Omental fat pad (tissue), 4 donors: ENCODE data around the gene CCDC30. TPM values are rescaled to one million over a fixed set of nuclear protein-coding genes. Genes with fewer than 3 reads are reported as not detected.
"Not testable (repeated sequence)": the region's sequence is repeated elsewhere in the genome, so short reads cannot be mapped to it uniquely, and the experiment has no call there.

ENCODE experiments used
- ATAC-seq: fragments of 150-250 bp; one replicate; pipeline ENCODE4 v1.9.1; 2016; ENCODE audit warnings: mild to moderate bottlenecking, moderate library complexity; ENCODE audit not compliant: low FRiP score
- DNase-seq: peaks from one replicate; pipeline ENCODE4 v3.0.0-alpha.2; 2019; ENCODE audit warnings: low spot score
- CTCF ChIP-seq, 3 donors: fragments of 450-650 bp; IDR thresholded peaks; one replicate each; pipeline ENCODE4 v1.5.1; 2016 to 2017; ENCODE audit warnings: antibody characterized with exemption in 3 of 3, mild to moderate bottlenecking in 3 of 3, moderate library complexity in 2 of 3
- total RNA-seq, 4 donors: library from RNA; depleted of rRNA; stranded (reverse); fragments of >200 nt; gene quantifications; one replicate each; pipeline ENCODE4 v1.1.0, GENCODE V29; 2016

The CCDC30 gene
- total RNA-seq, 4 donors from 2014 or later = 1.9 to 3.5 (median 2.6) TPM

GRCh38 chr1:42463921-42464320 is 835 bp downstream of the CCDC30 start:
- no peak for ATAC-seq
- no peak for TF ChIP-seq CTCF (IDR thresholded peaks at IDR 0.05)

GRCh38 chr1:42466030-42466429 is 2.9 kb downstream of the CCDC30 start:
- no peak for DNase-seq
- no peak for ATAC-seq
- TF ChIP-seq CTCF (IDR thresholded peaks at IDR 0.05) = no peak

More at GRCh38 chr1:42463921-42464320, 835 bp downstream of the CCDC30 start:
- no peak for DNase-seq

GRCh38 chr1:42469727-42470126 is 6.6 kb downstream of the CCDC30 start:
- TF ChIP-seq CTCF (IDR thresholded peaks at IDR 0.05) = no peak
- ATAC-seq = no peak
- DNase-seq = no peak

GRCh38 chr1:42476605-42477004 is 13.5 kb downstream of the CCDC30 start:
- DNase-seq = no peak
- TF ChIP-seq CTCF (IDR thresholded peaks at IDR 0.05) = no peak
- no peak for ATAC-seq

GRCh38 chr1:42477354-42477753 is 14.3 kb downstream of the CCDC30 start:
- not testable (repeated sequence) for DNase-seq, ATAC-seq

- ATAC-seq (no peak), DNase-seq (no peak)
- TF ChIP-seq CTCF (IDR thresholded peaks at IDR 0.05) = no peak
Measured at GRCh38 chr1:42477775-42478174, 14.7 kb downstream of the CCDC30 start.

GRCh38 chr1:42479621-42480020 is 16.5 kb downstream of the CCDC30 start:
- DNase-seq = no peak
- ATAC-seq = no peak
- no peak for TF ChIP-seq CTCF (IDR thresholded peaks at IDR 0.05)

GRCh38 chr1:42480921-42481320 is 17.8 kb downstream of the CCDC30 start:
- no peak for ATAC-seq
- no peak for TF ChIP-seq CTCF (IDR thresholded peaks at IDR 0.05)
- DNase-seq = no peak
